K562 (cell line): ENCODE data around the gene TTC31. TPM values are rescaled to one million over a fixed set of nuclear protein-coding genes. Genes with fewer than 3 reads are reported as not detected.

Experiments
- ATAC-seq: fragments of 200-7000 bp; cut with Tn5 transposase; 3 replicates; pipeline ENCODE4 v1.9.1; 2020; ENCODE audit warnings: moderate library complexity
- BruUV-seq: library from RNA; stranded (reverse); fragments of 400-500 nt; replicated peaks from 2 replicates; lab custom pipeline; 2021; lab: Mats Ljungman, UMichigan
- CTCF ChIA-PET: fragments of 300-600 bp; formaldehyde crosslinking; extraction: SDS; loops from one replicate; lab custom pipeline; 2021; ENCODE audit warnings: low intra/inter-chr PET ratio; lab: Yijun Ruan, JAX
- POLR2A ChIA-PET: fragments of 300-600, 350-650 bp; sonication (Branson Sonifier 250); formaldehyde crosslinking; extraction: SDS; loops from one replicate; lab custom pipeline; 2021; ENCODE audit warnings: antibody characterized with exemption, inconsistent platforms; lab: Yijun Ruan, JAX
- DNase-seq, 4 experiments: peaks; one replicate each; pipeline versions ENCODE4 v3.0.0 to v3.0.0-alpha.2; 2011 to 2018; ENCODE audit warnings: low spot score in 3 of 4, mixed read lengths in 3 of 4; ENCODE audit errors: extremely low read depth in 1 of 4
- FAIRE-seq: peaks from 2 replicates; lab custom pipeline; 2011; peaks lifted over from hg19 to GRCh38; lab: Jason Lieb, UNC
- H2AFZ ChIP-seq: 2 replicates; pipeline ENCODE4 v1.6.0; 2011; ENCODE audit warnings: low read depth, low read length, control low read depth, inconsistent platforms
- H3K27ac ChIP-seq: fragments of 200-600 bp; 3 replicates; pipeline ENCODE4 v1.8.0; 2011; ENCODE audit warnings: low read depth, mild to moderate bottlenecking, control low read depth, inconsistent platforms, low read length, moderate library complexity, mixed read lengths; ENCODE audit errors: extremely low read depth
- H3K27me3 ChIP-seq, 2 experiments: fragments of 300-600 bp in 1 of 2; 2 replicates in 1 of 2; 3 replicates in 1 of 2; pipeline versions ENCODE4 v1.6.0 to v1.8.0; 2011; ENCODE audit warnings: inconsistent platforms in 2 of 2, low read length in 2 of 2, mild to moderate bottlenecking in 1 of 2, mixed read lengths in 1 of 2, moderate library complexity in 1 of 2; ENCODE audit not compliant: control insufficient read depth in 2 of 2, insufficient read depth in 2 of 2
- H3K36me3 ChIP-seq: fragments of 300-600 bp; 3 replicates; pipeline ENCODE4 v1.8.0; 2011; ENCODE audit warnings: mild to moderate bottlenecking, low read length, inconsistent platforms; ENCODE audit not compliant: control insufficient read depth, insufficient read depth
- H3K4me1 ChIP-seq, 2 experiments: fragments of 200-600 bp in 1 of 2; replicated peaks in 1 of 2; 2 replicates in 1 of 2; 3 replicates in 1 of 2; pipeline versions ENCODE4 v1.5.1 to v1.8.0; 2011; ENCODE audit warnings: inconsistent platforms in 2 of 2, low read length in 2 of 2, mild to moderate bottlenecking in 1 of 2, mixed read lengths in 1 of 2, moderate library complexity in 1 of 2; ENCODE audit not compliant: control insufficient read depth in 2 of 2, insufficient read depth in 2 of 2
- H3K4me2 ChIP-seq: 2 replicates; pipeline ENCODE4 v1.6.1; 2011; ENCODE audit warnings: low read length, control low read depth, inconsistent platforms, mixed read lengths; ENCODE audit not compliant: insufficient read depth
- H3K4me3 ChIP-seq: fragments of 200-600 bp; sonication (generic), shearing (Covaris generic); 2 replicates; pipeline ENCODE4 v1.5.1; 2016; ENCODE audit warnings: control low read depth, inconsistent platforms
- H3K79me2 ChIP-seq: fragments of 200-600 bp; 3 replicates; pipeline ENCODE4 v1.8.0; 2011; ENCODE audit warnings: low read length, inconsistent platforms; ENCODE audit not compliant: control insufficient read depth, insufficient read depth
- H3K9ac ChIP-seq, 2 experiments: 2 replicates each; pipeline versions ENCODE4 v1.6.0 to v1.6.1; 2011; ENCODE audit warnings: low read depth in 2 of 2, low read length in 2 of 2, control low read depth in 1 of 2, inconsistent platforms in 1 of 2, mild to moderate bottlenecking in 1 of 2, mixed read lengths in 1 of 2; ENCODE audit not compliant: insufficient read depth in 1 of 2
- H3K9me1 ChIP-seq: one replicate; pipeline ENCODE4 v1.6.0; 2011; ENCODE audit warnings: inconsistent platforms, mild to moderate bottlenecking, low read length, moderate library complexity; ENCODE audit not compliant: control insufficient read depth, insufficient read depth
- H3K9me3 ChIP-seq: replicated peaks from 2 replicates; pipeline ENCODE4 v1.5.1; 2011; ENCODE audit warnings: low read depth, low read length, inconsistent platforms; ENCODE audit not compliant: control insufficient read depth, insufficient read depth
- H4K20me1 ChIP-seq: replicated peaks from 2 replicates; pipeline ENCODE4 v1.6.1; 2011; ENCODE audit warnings: low read length, inconsistent platforms, mixed read lengths; ENCODE audit not compliant: control insufficient read depth, insufficient read depth
- CXXC5 ChIP-seq: fragments of 250-450 bp; sonication (Bioruptor Pico); IDR thresholded peaks from 2 replicates; pipeline ENCODE4 v1.8.0; 2022; ENCODE audit warnings: inconsistent platforms, mild to moderate bottlenecking, moderate library complexity
- MIER1 ChIP-seq: fragments of 450-650 bp; IDR thresholded peaks from 2 replicates; pipeline ENCODE4 v1.6.1; 2016; ENCODE audit warnings: antibody characterized with exemption, mild to moderate bottlenecking, low read depth
- NR2C2 ChIP-seq, 2 experiments: fragments of 200-800 bp in 1 of 2; sonication (Bioruptor generic) in 1 of 2; sonication (generic) in 1 of 2; formaldehyde crosslinking in 1 of 2; IDR thresholded peaks; 2 replicates each; pipeline versions ENCODE4 v1.6.1 to v1.8.0; 2016 to 2022; ENCODE audit warnings: mild to moderate bottlenecking in 1 of 2, missing compliant biosample characterization in 1 of 2, missing genetic modification characterization in 1 of 2, missing genetic modification reagents in 1 of 2
- POLR2G ChIP-seq: fragments of 200-400 bp; formaldehyde crosslinking; IDR thresholded peaks from 2 replicates; pipeline ENCODE4 v1.6.1; 2017; ENCODE audit warnings: low read depth, mild to moderate bottlenecking, antibody characterized with exemption, low read length, moderate library complexity
- PRMT5 ChIP-seq: sonication (generic); formaldehyde crosslinking; IDR thresholded peaks from 2 replicates; pipeline ENCODE4 v1.5.0; 2020; ENCODE audit warnings: missing genetic modification reagents
- PYGO2 ChIP-seq: fragments of 450-650 bp; IDR thresholded peaks from 2 replicates; pipeline ENCODE4 v1.6.1; 2016; ENCODE audit warnings: mild to moderate bottlenecking, missing genetic modification characterization, moderate library complexity, missing compliant biosample characterization
- RBFOX2 ChIP-seq: fragments of 200-400 bp; formaldehyde crosslinking; IDR thresholded peaks from 2 replicates; pipeline ENCODE4 v1.6.1; 2017; ENCODE audit warnings: low read depth, mild to moderate bottlenecking, low read length, moderate library complexity
- whole genome bisulfite sequencing: fragments of 100-300 bp; shearing (Covaris generic); methylation state at CpG from one replicate; pipeline ENCODE4 v1.1.6; 2016; ENCODE audit warnings: low coverage, mixed read lengths; ENCODE audit not compliant: insufficient coverage; ENCODE audit errors: missing lambda C conversion rate; 5-methylcytosine and 5-hydroxymethylcytosine counted together
- in situ Hi-C: fragments of 300-500 bp; cut with MboI; formaldehyde crosslinking; loops from 4 replicates; pipeline ENCODE4 v1.15.0; 2018; ENCODE audit warnings: inconsistent platforms, mixed read lengths
- intact Hi-C: fragments of 100-400 bp; cut with micrococcal nuclease; formaldehyde crosslinking; loops from 2 replicates; pipeline ENCODE4 v1.14.2; 2022
- polyA plus RNA-seq, 8 experiments: library from polyadenylated mRNA; depleted of rRNA in 4 of 8; stranded (reverse) in 5 of 8; unstranded in 3 of 8; fragments of >200 nt; fragmentation: Nextera tagmentation in 2 of 8; fragmentation: Illumina TruSeq in 1 of 8; extraction: Ambion mirVana in 2 of 8; extraction: Trizol in 1 of 8; gene quantifications; 2 replicates each; pipeline versions ENCODE4 v1.2.1 to v1.2.3, GENCODE V29; 2011 to 2014; ENCODE audit warnings: inconsistent platforms in 1 of 8, missing spikeins in 1 of 8
- total RNA-seq, 7 experiments: library from RNA; depleted of rRNA in 6 of 7; stranded (reverse); fragments of >200 nt in 6 of 7; fragmentation: Illumina TruSeq in 2 of 7; extraction: Trizol in 2 of 7; gene quantifications; 2 replicates each; pipeline versions ENCODE4 v1.2.1 to v1.2.3, GENCODE V29; 2011 to 2021; ENCODE audit warnings: low replicate concordance in 1 of 7

TTC31 gene
- total and polyA plus RNA-seq, 9 of the 15 experiments (the other 6 are each of a cell fraction or from before 2014, with no cell fraction given) = 4.7 to 30.5 (median 15.9) TPM

DNA sequence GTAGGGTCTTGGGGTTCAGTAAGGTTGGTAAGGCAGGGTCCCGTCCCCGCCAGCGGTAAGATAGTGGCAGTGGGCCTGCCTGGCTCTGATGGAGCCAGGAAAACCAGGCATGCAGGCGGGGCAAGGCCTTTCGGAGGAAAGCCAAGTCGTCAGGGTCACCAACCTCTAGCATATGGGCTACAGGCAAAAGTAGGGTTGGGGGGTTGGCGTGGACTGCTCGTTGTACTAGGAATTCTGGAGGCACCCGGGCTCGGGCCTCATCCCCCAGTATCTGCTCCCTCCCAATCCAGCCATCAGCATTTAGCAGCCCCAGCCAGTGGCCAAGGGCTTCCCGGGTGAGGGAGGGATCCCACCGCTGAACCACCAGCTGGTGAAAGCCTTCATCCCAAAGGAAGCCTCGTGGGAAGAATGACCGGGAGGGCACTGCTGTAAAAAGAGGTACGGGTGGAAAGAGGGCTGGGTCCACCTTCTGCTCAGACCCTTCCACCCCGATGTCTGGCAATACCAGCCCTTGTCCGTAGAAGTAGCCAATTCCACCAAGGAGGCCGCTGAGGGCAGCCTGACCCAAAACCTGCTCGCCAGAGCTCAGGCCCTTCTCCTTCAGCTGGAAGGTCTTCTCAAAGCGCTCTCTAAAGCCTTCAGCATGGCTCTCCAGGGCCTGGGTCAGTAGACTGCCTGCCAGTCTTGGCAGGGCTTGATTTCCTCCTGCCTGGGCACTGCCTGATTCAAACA is 20.7 kb upstream of the TTC31 start:
- Histone ChIP-seq H2AFZ (no peak overlapping the region), H3K4me3 (no peak overlapping the region), H3K9me1 (no peaks in the 10 kb centered on the region), H3K4me1 (peaks cover 5 to 49% of the 10 kb centered on the region in 2 experiments; a peak in 4 of 5 replicates), H3K36me3 (peaks cover 25% of the 10 kb centered on the region), H3K27ac (no peak overlapping the region), H3K9ac (no peak overlapping the region), H3K79me2 (peaks cover 21% of the 10 kb centered on the region), H3K9me3 (no peaks in the 10 kb centered on the region), H4K20me1 (no peaks in the 10 kb centered on the region; the same call in 1 of the 2 replicates), H3K27me3 (no peaks in the 10 kb centered on the region), H3K4me2 (no peak overlapping the region)
- in situ Hi-C loops = no loop called here
- intact Hi-C loops = no loop called here
- POLR2A ChIA-PET = interaction anchor here (0.6 to 1.0 kb wide), 5 partner anchors 9 to 342 kb away, joined by 3 to 6 read pairs (median 3); no protein-coding TSS in a partner anchor
- DNase-seq (no peak), FAIRE-seq (no peak), ATAC-seq (no peak)
- BruUV-seq = no TSS peak
- CTCF ChIA-PET = no interaction called here
- 96% methylated on average over 18 of the region's 20 CpGs for WGBS
- no peak for TF ChIP-seq NR2C2 (CRISPR knock-in tag; IDR thresholded peaks at IDR 0.05)
- TF ChIP-seq NR2C2 (tag; IDR thresholded peaks at IDR 0.05) = no peak
- TF ChIP-seq PRMT5 (CRISPR knock-in tag) = no peak
- no peak for TF ChIP-seq MIER1
- no peak for TF ChIP-seq PYGO2 (tag)
- TF ChIP-seq POLR2G = peak; percentile 3; the same call in 1 of the 2 replicates
- TF ChIP-seq RBFOX2 = peak; percentile 17
- no peak for TF ChIP-seq CXXC5
